Neural crest cell (in vitro differentiated cells): Measurements from ENCODE around the gene DCTN1. TPM values are rescaled to one million over a fixed set of nuclear protein-coding genes. Genes with fewer than 3 reads are reported as not detected.

Experiments
- DNase-seq: peaks from one replicate; pipeline ENCODE4 v3.0.0; 2021; ENCODE audit warnings: low read depth, mixed read lengths, low spot score
- H3K27ac Mint-ChIP-seq: one replicate; pipeline ENCODE4 v1.8.0; 2021; ENCODE audit warnings: mild to moderate bottlenecking, mixed read lengths; ENCODE audit not compliant: unreplicated experiment
- H3K27me3 Mint-ChIP-seq: 2 replicates; pipeline ENCODE4 v1.8.0; 2021; ENCODE audit warnings: low read depth, mild to moderate bottlenecking, mixed read lengths
- H3K36me3 Mint-ChIP-seq: 2 replicates; pipeline ENCODE4 v1.8.0; 2021; ENCODE audit warnings: low read depth, mild to moderate bottlenecking, mixed read lengths
- H3K4me1 Mint-ChIP-seq: 2 replicates; pipeline ENCODE4 v1.8.0; 2021; ENCODE audit warnings: mixed read lengths
- H3K4me3 Mint-ChIP-seq: one replicate; pipeline ENCODE4 v1.8.0; 2021; ENCODE audit warnings: mild to moderate bottlenecking, mixed read lengths
- H3K9me3 Mint-ChIP-seq: 2 replicates; pipeline ENCODE4 v1.8.0; 2021; ENCODE audit warnings: mixed read lengths
- CTCF ChIP-seq: fragments of 200-600 bp; sonication (generic); conservative IDR thresholded peaks from 2 replicates; pipeline ENCODE4 v1.5.0; 2021; ENCODE audit warnings: antibody characterized with exemption, mild to moderate bottlenecking
- total RNA-seq: library from RNA; stranded (reverse); gene quantifications from 2 replicates; pipeline ENCODE4 v1.2.1, GENCODE V29; 2021

DCTN1 gene
- total RNA-seq, 1 donor from 2014 or later, result 202 TPM

DNA sequence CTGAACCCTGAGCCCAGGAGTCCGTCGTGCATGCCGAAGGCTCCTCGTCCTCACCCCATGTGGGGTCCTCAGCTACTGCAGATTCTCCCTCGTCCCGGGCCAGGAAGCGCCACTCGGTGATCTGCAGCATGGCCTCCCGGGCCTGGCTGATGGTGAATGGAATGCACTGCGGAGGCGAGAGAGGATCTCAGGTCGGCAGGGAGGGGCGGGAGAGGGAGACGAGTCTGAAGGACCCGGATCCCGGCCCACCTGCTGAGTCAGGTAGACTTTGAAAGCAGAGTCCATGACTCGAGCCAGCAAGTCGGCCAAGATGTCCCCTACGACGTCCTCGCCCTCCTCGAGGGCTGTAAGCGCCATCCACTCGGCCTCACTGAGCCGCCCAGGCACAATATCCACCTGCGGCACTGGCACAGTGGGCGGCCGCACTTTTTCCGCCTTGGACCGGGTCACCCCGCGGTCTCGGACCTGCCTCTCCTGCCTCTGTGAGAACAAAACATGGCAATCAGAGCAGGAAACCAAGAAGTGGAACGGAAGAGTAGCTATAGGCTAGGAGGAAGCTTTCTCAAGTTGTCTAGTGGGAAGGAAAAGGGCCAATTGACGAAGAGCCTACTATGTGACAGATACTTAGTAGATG is 35.8 kb upstream of the DCTN1 start:
- no peak overlapping the region for H3K27ac Mint-ChIP-seq
- H3K27me3 Mint-ChIP-seq, result no peaks in the 10 kb centered on the region
- DNase-seq, result no peak
- TF ChIP-seq CTCF, result no peak
- no peaks in the 10 kb centered on the region for H3K36me3 Mint-ChIP-seq
- no peak overlapping the region for H3K4me3 Mint-ChIP-seq
- no peaks in the 10 kb centered on the region for H3K9me3 Mint-ChIP-seq
- H3K4me1 Mint-ChIP-seq, result peaks cover under 1% of the 10 kb centered on the region

DNA sequence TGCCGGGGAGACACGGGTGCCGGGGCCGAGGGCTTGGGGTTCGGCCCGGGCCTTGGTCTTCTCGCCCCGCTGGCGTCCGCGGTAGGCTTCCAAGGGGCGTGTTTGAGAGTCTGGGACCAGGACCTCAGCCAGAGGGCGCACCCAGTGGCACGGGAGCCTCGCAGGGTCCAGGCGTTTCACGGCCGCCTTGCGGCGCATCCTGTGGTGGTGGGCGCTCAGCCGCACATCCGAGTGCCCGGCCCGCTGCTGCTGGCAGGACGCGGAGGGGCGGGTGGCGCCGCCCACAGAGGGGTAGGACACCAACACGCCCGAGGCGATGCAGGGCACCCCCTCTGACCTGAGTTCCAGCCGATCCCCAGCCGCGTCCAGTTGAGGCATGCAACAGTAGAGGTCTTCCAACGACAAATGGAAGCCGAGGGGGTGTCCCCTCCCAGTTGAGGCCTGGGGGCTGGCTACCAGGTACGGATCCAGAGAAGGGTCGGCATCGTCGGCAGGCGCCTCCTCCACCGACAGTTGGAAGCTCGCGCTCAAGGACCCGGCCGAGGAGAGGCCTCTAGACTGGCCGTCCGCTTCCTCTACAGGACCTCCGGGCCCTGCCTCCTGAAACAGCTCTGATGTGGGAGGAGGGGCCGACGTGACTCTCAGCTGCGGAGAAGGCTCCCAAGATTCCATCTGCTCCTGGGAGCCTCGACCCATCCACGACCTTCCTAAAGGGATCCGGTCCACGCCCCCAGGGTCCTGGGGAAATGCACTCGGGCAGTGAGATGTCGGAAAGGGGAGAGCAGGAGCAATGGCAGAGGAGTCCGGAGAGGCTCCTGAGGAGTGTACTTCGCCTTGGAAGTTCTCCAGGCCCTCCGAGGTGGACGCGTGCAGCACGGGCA is 35.0 kb upstream of the DCTN1 start:
- Mint-ChIP-seq H3K9me3 (no peaks in the 10 kb centered on the region), H3K4me3 (no peak overlapping the region), H3K36me3 (no peaks in the 10 kb centered on the region), H3K4me1 (no peaks in the 10 kb centered on the region), H3K27ac (no peak overlapping the region), H3K27me3 (no peaks in the 10 kb centered on the region)
- TF ChIP-seq CTCF, result no peak
- no peak for DNase-seq

GRCh38 chr2:74414441-74414840 is 34.3 kb upstream of the DCTN1 start:
- Mint-ChIP-seq H3K36me3 (no peaks in the 10 kb centered on the region), H3K4me3 (no peak overlapping the region), H3K4me1 (no peaks in the 10 kb centered on the region), H3K27me3 (no peaks in the 10 kb centered on the region), H3K9me3 (no peaks in the 10 kb centered on the region), H3K27ac (no peak overlapping the region)
- DNase-seq, result no peak
- no peak for TF ChIP-seq CTCF

- Mint-ChIP-seq H3K27ac (no peak overlapping the region), H3K4me3 (no peak overlapping the region), H3K36me3 (no peaks in the 10 kb centered on the region), H3K9me3 (no peaks in the 10 kb centered on the region), H3K4me1 (no peaks in the 10 kb centered on the region), H3K27me3 (no peaks in the 10 kb centered on the region)
- DNase-seq, result no peak
- TF ChIP-seq CTCF, result no peak
Observed at GRCh38 chr2:74413001-74413698, 33.0 kb upstream of the DCTN1 start.

- no peaks in the 10 kb centered on the region for H3K9me3 Mint-ChIP-seq
- H3K27ac Mint-ChIP-seq, result no peak overlapping the region
- peaks cover 5% of the 10 kb centered on the region for H3K4me1 Mint-ChIP-seq
- no peak overlapping the region for H3K4me3 Mint-ChIP-seq
- no peaks in the 10 kb centered on the region for H3K27me3 Mint-ChIP-seq
- H3K36me3 Mint-ChIP-seq, result no peaks in the 10 kb centered on the region
- TF ChIP-seq CTCF, result no peak
- no peak for DNase-seq
Observed at GRCh38 chr2:74407682-74408081, 27.6 kb upstream of the DCTN1 start.
